Liver (tissue), 9 donors: ENCODE results near the gene PITPNM1. TPM values are rescaled to one million over a fixed set of nuclear protein-coding genes. Genes with fewer than 3 reads are reported as not detected.

Experiments
- DNase-seq: peaks from one replicate; pipeline ENCODE4 v3.0.0-alpha.2; 2017; ENCODE audit warnings: low spot score
- H3K27ac ChIP-seq, 2 donors: one replicate each; pipeline ENCODE4 v1.7.0; 2013; ENCODE audit warnings: inconsistent platforms in 2 of 2, low read length in 2 of 2, control low read depth in 1 of 2, low read depth in 1 of 2, mild to moderate bottlenecking in 1 of 2
- H3K27me3 ChIP-seq, 4 donors: one replicate each; pipeline versions ENCODE4 v1.6.1 to v1.7.0; 2013; ENCODE audit warnings: low read length in 3 of 4, inconsistent platforms in 1 of 4, mild to moderate bottlenecking in 1 of 4, moderate library complexity in 1 of 4; ENCODE audit not compliant: control insufficient read depth in 4 of 4, insufficient read depth in 4 of 4
- H3K36me3 ChIP-seq, 4 donors: one replicate each; pipeline versions ENCODE4 v1.6.1 to v1.7.0; 2013; ENCODE audit warnings: low read length in 3 of 4, mild to moderate bottlenecking in 3 of 4, low read depth in 1 of 4, moderate library complexity in 1 of 4; ENCODE audit not compliant: control insufficient read depth in 4 of 4, insufficient read depth in 3 of 4
- H3K4me1 ChIP-seq, 4 donors: one replicate each; pipeline versions ENCODE4 v1.6.1 to v1.7.0; 2013; ENCODE audit warnings: low read length in 3 of 4, mild to moderate bottlenecking in 3 of 4, moderate library complexity in 1 of 4; ENCODE audit not compliant: control insufficient read depth in 4 of 4, insufficient read depth in 4 of 4
- H3K4me3 ChIP-seq, 3 donors: one replicate each; pipeline versions ENCODE4 v1.6.1 to v1.7.0; 2013; ENCODE audit warnings: low read length in 3 of 3, control low read depth in 1 of 3, low read depth in 1 of 3, mild to moderate bottlenecking in 1 of 3
- H3K9ac ChIP-seq, 2 donors: one replicate each; pipeline ENCODE4 v1.7.0; 2013; ENCODE audit warnings: low read length in 2 of 2, mild to moderate bottlenecking in 2 of 2, moderate library complexity in 2 of 2, control low read depth in 1 of 2, low read depth in 1 of 2
- H3K9me3 ChIP-seq, 4 donors: one replicate each; pipeline versions ENCODE4 v1.6.1 to v1.7.0; 2013; ENCODE audit warnings: low read length in 3 of 4; ENCODE audit not compliant: control insufficient read depth in 4 of 4
- FOXA1 ChIP-seq: IDR thresholded peaks from 2 replicates; pipeline ENCODE4 v1.6.1; 2016; ENCODE audit warnings: antibody characterized with exemption
- FOXA2 ChIP-seq: IDR thresholded peaks from 2 replicates; pipeline ENCODE4 v1.6.1; 2016; ENCODE audit warnings: antibody characterized with exemption
- GABPA ChIP-seq, 2 donors: IDR thresholded peaks in 1 of 2; conservative IDR thresholded peaks in 1 of 2; 2 replicates each; pipeline ENCODE4 v1.6.1; 2016; ENCODE audit warnings: antibody characterized with exemption in 2 of 2, mild to moderate bottlenecking in 1 of 2, moderate library complexity in 1 of 2
- HNF4A ChIP-seq, 2 donors: conservative IDR thresholded peaks; 2 replicates each; pipeline ENCODE4 v1.6.1; 2016; ENCODE audit warnings: antibody characterized with exemption in 2 of 2, mild to moderate bottlenecking in 2 of 2
- HNF4G ChIP-seq: IDR thresholded peaks from 2 replicates; pipeline ENCODE4 v1.6.1; 2016; ENCODE audit warnings: antibody characterized with exemption
- JUND ChIP-seq, 2 donors: IDR thresholded peaks; 2 replicates each; pipeline ENCODE4 v1.6.1; 2016; ENCODE audit warnings: antibody characterized with exemption in 2 of 2
- NR2F2 ChIP-seq: IDR thresholded peaks from 2 replicates; pipeline ENCODE4 v1.6.1; 2016; ENCODE audit warnings: antibody characterized with exemption
- RAD21 ChIP-seq, 2 donors: IDR thresholded peaks; 2 replicates each; pipeline ENCODE4 v1.6.1; 2016; ENCODE audit warnings: antibody characterized with exemption in 2 of 2, mild to moderate bottlenecking in 2 of 2
- RXRA ChIP-seq, 2 donors: IDR thresholded peaks; 2 replicates each; pipeline ENCODE4 v1.6.1; 2017 to 2018; ENCODE audit warnings: antibody characterized with exemption in 2 of 2, mild to moderate bottlenecking in 1 of 2
- SP1 ChIP-seq: IDR thresholded peaks from 2 replicates; pipeline ENCODE4 v1.6.1; 2018; ENCODE audit warnings: antibody characterized with exemption, mild to moderate bottlenecking
- YY1 ChIP-seq: IDR thresholded peaks from 2 replicates; pipeline ENCODE4 v1.6.1; 2016; ENCODE audit warnings: antibody characterized with exemption, mild to moderate bottlenecking
- WGBS: extraction: QIAGEN DNeasy Blood & Tissue Kit; methylation state at CpG from one replicate; pipeline ENCODE4 v1.1.7; 2013; 5-methylcytosine and 5-hydroxymethylcytosine counted together
- polyA plus RNA-seq, 2 donors: library from polyadenylated mRNA; stranded (reverse) in 1 of 2; unstranded in 1 of 2; fragments of 200-250 nt in 1 of 2; fragments of >200 nt in 1 of 2; fragmentation: Nextera tagmentation in 1 of 2; extraction: Ambion mirVana in 1 of 2; gene quantifications; one replicate each; pipeline versions ENCODE4 v1.2.1 to v1.2.3, GENCODE V29; 2013 to 2015
- total RNA-seq, 2 donors: library from RNA; depleted of rRNA; stranded (reverse); fragments of >200 nt; gene quantifications; one replicate each; pipeline ENCODE4 v1.2.3, GENCODE V29; 2014
- TF ChIP-seq, protein P1 (sequence below): IDR thresholded peaks from 2 replicates; pipeline ENCODE4 v1.6.1; 2016; ENCODE audit warnings: antibody characterized with exemption
- TF ChIP-seq, protein P2 (sequence below): IDR thresholded peaks from 2 replicates; pipeline ENCODE4 v1.6.1; 2016; ENCODE audit warnings: antibody characterized with exemption
- TF ChIP-seq, protein P3 (sequence below): IDR thresholded peaks from 2 replicates; pipeline ENCODE4 v1.6.1; 2016; ENCODE audit warnings: antibody characterized with exemption
- TF ChIP-seq, protein P4 (sequence below): fragments of 150-350 bp; IDR thresholded peaks from 2 replicates; pipeline ENCODE4 v1.5.1; 2017; ENCODE audit warnings: improper control_type of control experiment, low read depth, low read length; ENCODE audit not compliant: missing input control
- donor health status: healthy.
- donor health status: healthy.
- donor health status: healthy.
- donor health status: healthy.
- donor health status: healthy.

PITPNM1 gene
- total and polyA plus RNA-seq, 4 donors = 1.3 to 9.3 (median 5.1) TPM

DNA sequence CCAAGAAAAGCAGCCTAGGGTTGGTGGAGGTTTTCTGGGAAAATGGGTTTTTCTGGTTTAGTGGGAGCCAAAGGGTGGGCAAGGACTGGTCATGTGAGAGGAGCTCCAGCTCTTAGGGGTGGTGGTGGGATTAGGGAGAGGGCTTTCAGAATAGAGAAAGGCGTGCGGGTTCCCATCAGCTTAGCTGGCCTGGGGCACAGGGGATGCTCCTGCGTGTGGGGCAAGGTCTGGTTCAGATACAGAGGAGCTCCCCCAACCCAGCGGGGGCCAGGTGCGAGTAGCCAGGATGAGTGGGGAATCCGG lies 36.8 kb downstream of the PITPNM1 start (continued):
- TF ChIP-seq GABPA (IDR thresholded peaks at IDR 0.05 in 1 of 2, conservative IDR thresholded peaks at IDR 0.05 in 1 of 2) (no peak), RXRA (IDR thresholded peaks at IDR 0.05) (no peak), JUND (IDR thresholded peaks at IDR 0.05) (no peak)
- TF ChIP-seq, protein P1, sequence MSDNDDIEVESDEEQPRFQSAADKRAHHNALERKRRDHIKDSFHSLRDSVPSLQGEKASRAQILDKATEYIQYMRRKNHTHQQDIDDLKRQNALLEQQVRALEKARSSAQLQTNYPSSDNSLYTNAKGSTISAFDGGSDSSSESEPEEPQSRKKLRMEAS = no peak

DNA sequence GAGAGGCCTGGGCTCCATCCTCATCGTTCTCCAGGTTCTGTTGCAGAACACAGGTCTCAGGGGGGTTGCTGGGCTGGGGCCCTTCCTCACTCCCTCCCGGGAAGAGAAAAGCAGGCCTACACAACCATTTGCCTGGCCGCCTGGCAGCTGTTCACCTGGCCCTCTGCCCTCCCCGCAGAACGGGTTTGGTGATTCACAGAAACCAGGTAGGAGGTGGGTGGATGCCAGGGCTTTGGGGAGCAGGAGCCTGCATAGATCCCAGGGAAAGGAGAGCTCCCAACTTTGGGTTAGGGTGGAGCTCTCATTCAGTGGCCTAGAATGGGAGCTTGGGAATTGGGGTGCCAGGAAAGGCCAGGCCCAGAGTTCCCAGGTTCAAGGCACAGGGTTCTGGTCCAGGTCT lies 37.1 kb downstream of the PITPNM1 start:
- H3K27ac ChIP-seq = peak overlapping the region; percentile 86 to 90
- peak overlapping the region; percentile 80 to 91 (median 86) for H3K4me3 ChIP-seq
- peak overlapping the region; percentile 36 to 85 for H3K9ac ChIP-seq
- H3K27me3 ChIP-seq = no peaks in the 10 kb centered on the region
- WGBS = 27% methylated on average over 5 of the region's 5 CpGs
- no peak for TF ChIP-seq FOXA2
- TF ChIP-seq RAD21 (IDR thresholded peaks at IDR 0.05) = peak in 1 of 2 donors; percentile 14
- H3K4me1 ChIP-seq = peaks cover 19 to 45% (median 32%) of the 10 kb centered on the region in 4 donors
- H3K36me3 ChIP-seq = no peaks in the 10 kb centered on the region
- no peaks in the 10 kb centered on the region for H3K9me3 ChIP-seq
- no peak for DNase-seq

DNA sequence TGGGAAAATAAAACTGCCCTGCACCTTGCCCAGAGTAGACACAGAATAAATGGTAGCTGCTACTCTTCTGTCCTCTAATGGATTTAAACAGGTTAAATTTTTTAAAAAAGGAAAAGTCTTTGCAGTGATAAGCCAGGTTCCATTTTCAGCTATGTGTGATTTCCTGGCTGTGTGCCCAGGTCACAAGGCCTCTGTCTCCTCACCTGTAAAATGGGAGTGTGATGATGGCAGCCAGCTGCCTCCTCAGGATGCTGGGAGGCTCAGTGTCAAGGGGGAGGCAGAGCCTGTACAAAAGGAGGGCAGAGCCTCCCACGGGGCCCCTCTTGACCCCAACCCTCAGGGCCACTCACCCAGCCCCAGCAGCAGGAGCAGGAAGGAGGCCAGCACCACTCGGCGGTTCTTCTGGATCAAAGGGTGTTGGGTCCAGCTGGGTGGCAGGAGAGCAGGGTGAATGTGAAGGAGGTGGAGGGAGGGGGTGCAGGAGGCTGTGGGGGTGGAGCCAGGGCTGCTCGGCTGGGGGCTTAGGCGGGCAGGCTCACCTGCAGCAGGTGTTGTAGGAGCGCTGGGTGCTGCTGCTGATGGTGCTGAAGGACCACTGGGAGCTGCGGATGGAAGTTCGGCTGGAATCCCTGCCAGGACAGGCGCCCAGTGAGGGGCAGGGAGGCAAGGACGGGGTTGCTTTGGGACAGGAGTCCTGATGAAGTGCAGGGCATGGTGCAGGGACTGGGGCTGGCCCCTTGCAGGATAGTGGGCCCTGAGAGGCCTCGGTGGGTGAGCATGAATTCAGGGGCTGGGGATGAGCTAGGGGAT lies 38.0 kb downstream of the PITPNM1 start:
- peak overlapping the region in 1 of 2 donors; percentile 85 for H3K9ac ChIP-seq
- DNase-seq = no peak
- no peaks in the 10 kb centered on the region for H3K9me3 ChIP-seq
- H3K36me3 ChIP-seq = no peaks in the 10 kb centered on the region
- WGBS = 71% methylated on average over 11 of the region's 11 CpGs
- peak overlapping the region; percentile 86 to 90 for H3K27ac ChIP-seq
- H3K4me3 ChIP-seq = no peak overlapping the region
- TF ChIP-seq FOXA1 (no peak), NR2F2 (no peak), GABPA (IDR thresholded peaks at IDR 0.05 in 1 of 2, conservative IDR thresholded peaks at IDR 0.05 in 1 of 2) (no peak), JUND (IDR thresholded peaks at IDR 0.05) (no peak), HNF4G (no peak), RAD21 (IDR thresholded peaks at IDR 0.05) (no peak), HNF4A (conservative IDR thresholded peaks at IDR 0.05) (no peak), SP1 (no peak), YY1 (no peak), RXRA (IDR thresholded peaks at IDR 0.05) (no peak), FOXA2 (no peak)
- TF ChIP-seq, protein P2, sequence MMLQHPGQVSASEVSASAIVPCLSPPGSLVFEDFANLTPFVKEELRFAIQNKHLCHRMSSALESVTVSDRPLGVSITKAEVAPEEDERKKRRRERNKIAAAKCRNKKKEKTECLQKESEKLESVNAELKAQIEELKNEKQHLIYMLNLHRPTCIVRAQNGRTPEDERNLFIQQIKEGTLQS = no peak
- TF ChIP-seq, protein P3, sequence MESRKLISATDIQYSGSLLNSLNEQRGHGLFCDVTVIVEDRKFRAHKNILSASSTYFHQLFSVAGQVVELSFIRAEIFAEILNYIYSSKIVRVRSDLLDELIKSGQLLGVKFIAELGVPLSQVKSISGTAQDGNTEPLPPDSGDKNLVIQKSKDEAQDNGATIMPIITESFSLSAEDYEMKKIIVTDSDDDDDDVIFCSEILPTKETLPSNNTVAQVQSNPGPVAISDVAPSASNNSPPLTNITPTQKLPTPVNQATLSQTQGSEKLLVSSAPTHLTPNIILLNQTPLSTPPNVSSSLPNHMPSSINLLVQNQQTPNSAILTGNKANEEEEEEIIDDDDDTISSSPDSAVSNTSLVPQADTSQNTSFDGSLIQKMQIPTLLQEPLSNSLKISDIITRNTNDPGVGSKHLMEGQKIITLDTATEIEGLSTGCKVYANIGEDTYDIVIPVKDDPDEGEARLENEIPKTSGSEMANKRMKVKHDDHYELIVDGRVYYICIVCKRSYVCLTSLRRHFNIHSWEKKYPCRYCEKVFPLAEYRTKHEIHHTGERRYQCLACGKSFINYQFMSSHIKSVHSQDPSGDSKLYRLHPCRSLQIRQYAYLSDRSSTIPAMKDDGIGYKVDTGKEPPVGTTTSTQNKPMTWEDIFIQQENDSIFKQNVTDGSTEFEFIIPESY = no peak
- TF ChIP-seq, protein P4, sequence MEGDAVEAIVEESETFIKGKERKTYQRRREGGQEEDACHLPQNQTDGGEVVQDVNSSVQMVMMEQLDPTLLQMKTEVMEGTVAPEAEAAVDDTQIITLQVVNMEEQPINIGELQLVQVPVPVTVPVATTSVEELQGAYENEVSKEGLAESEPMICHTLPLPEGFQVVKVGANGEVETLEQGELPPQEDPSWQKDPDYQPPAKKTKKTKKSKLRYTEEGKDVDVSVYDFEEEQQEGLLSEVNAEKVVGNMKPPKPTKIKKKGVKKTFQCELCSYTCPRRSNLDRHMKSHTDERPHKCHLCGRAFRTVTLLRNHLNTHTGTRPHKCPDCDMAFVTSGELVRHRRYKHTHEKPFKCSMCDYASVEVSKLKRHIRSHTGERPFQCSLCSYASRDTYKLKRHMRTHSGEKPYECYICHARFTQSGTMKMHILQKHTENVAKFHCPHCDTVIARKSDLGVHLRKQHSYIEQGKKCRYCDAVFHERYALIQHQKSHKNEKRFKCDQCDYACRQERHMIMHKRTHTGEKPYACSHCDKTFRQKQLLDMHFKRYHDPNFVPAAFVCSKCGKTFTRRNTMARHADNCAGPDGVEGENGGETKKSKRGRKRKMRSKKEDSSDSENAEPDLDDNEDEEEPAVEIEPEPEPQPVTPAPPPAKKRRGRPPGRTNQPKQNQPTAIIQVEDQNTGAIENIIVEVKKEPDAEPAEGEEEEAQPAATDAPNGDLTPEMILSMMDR = no peak
- TF ChIP-seq, protein P1 = no peak
- H3K4me1 ChIP-seq = peaks cover 19 to 43% (median 31%) of the 10 kb centered on the region in 4 donors
- H3K27me3 ChIP-seq = no peaks in the 10 kb centered on the region
